ENCODE data around the gene PLPPR5.
A peak's percentile ranks its signal among the peaks of the same experiment; 100 is the strongest.
"Not testable (repeated sequence)": the region's sequence is repeated elsewhere in the genome, so short reads cannot be mapped to it uniquely, and the experiment has no call there.

The PLPPR5 gene

GRCh38 chr1:98910827-98911226, 93.8 kb downstream of the PLPPR5 start:
- ATAC-seq = no peak
- H3K9me3 Mint-ChIP-seq = peaks cover 3% of the 10 kb centered on the region
- H3K4me3 Mint-ChIP-seq = no peak overlapping the region
- DNase-seq = no peak
- H3K4me1 Mint-ChIP-seq = no peaks in the 10 kb centered on the region
- H3K36me3 Mint-ChIP-seq (ENCODE audit: low read depth) = no peaks in the 10 kb centered on the region
- H3K27ac Mint-ChIP-seq = no peak overlapping the region
- H3K27me3 Mint-ChIP-seq = no peaks in the 10 kb centered on the region

- Mint-ChIP-seq H3K9me3 (peaks cover 3% of the 10 kb centered on the region), H3K36me3 (ENCODE audit: low read depth) (no peaks in the 10 kb centered on the region), H3K4me1 (no peaks in the 10 kb centered on the region), H3K27me3 (no peaks in the 10 kb centered on the region), H3K4me3 (no peak overlapping the region), H3K27ac (no peak overlapping the region)
- ATAC-seq (no peak), DNase-seq (no peak)
These were observed 95.7 kb downstream of the PLPPR5 start for GRCh38 chr1:98908980-98909379.

GRCh38 chr1:98906809-98907208, 97.9 kb downstream of the PLPPR5 start:
- H3K4me3 Mint-ChIP-seq = no peak overlapping the region
- no peaks in the 10 kb centered on the region for H3K4me1 Mint-ChIP-seq
- H3K27ac Mint-ChIP-seq = no peak overlapping the region
- no peak for ATAC-seq
- peaks cover 3% of the 10 kb centered on the region for H3K9me3 Mint-ChIP-seq
- no peaks in the 10 kb centered on the region for H3K36me3 Mint-ChIP-seq (ENCODE audit: low read depth)
- no peaks in the 10 kb centered on the region for H3K27me3 Mint-ChIP-seq
- DNase-seq = no peak

GRCh38 chr1:98906361-98906760, 98.3 kb downstream of the PLPPR5 start:
- DNase-seq (no peak), ATAC-seq (no peak)
- H3K27me3 Mint-ChIP-seq = no peaks in the 10 kb centered on the region
- H3K27ac Mint-ChIP-seq = no peak overlapping the region
- no peak overlapping the region for H3K4me3 Mint-ChIP-seq
- H3K4me1 Mint-ChIP-seq = no peaks in the 10 kb centered on the region
- H3K36me3 Mint-ChIP-seq (ENCODE audit: low read depth) = no peaks in the 10 kb centered on the region
- peaks cover 3% of the 10 kb centered on the region for H3K9me3 Mint-ChIP-seq

- H3K4me3 Mint-ChIP-seq = no peak overlapping the region
- H3K27ac Mint-ChIP-seq = no peak overlapping the region
- H3K4me1 Mint-ChIP-seq = no peaks in the 10 kb centered on the region
- DNase-seq (no peak), ATAC-seq (no peak)
- H3K9me3 Mint-ChIP-seq = peaks cover 3% of the 10 kb centered on the region
- no peaks in the 10 kb centered on the region for H3K27me3 Mint-ChIP-seq
- H3K36me3 Mint-ChIP-seq (ENCODE audit: low read depth) = no peaks in the 10 kb centered on the region
These were observed 100.0 kb downstream of the PLPPR5 start for GRCh38 chr1:98904684-98905083.

GRCh38 chr1:98903726-98904125, 100.9 kb downstream of the PLPPR5 start:
- Mint-ChIP-seq H3K36me3 (ENCODE audit: low read depth) (no peaks in the 10 kb centered on the region), H3K4me3 (no peak overlapping the region), H3K27ac (no peak overlapping the region), H3K27me3 (no peaks in the 10 kb centered on the region), H3K4me1 (no peaks in the 10 kb centered on the region), H3K9me3 (peaks cover 3% of the 10 kb centered on the region)
- ATAC-seq = no peak
- DNase-seq = no peak

- no peaks in the 10 kb centered on the region for H3K36me3 Mint-ChIP-seq (ENCODE audit: low read depth)
These were observed 101.4 kb downstream of the PLPPR5 start for GRCh38 chr1:98903261-98903660.

GRCh38 chr1:98898940-98899339, 105.7 kb downstream of the PLPPR5 start:
- H3K36me3 Mint-ChIP-seq (ENCODE audit: low read depth) = no peaks in the 10 kb centered on the region
- peaks cover 4% of the 10 kb centered on the region for H3K4me1 Mint-ChIP-seq
- no peaks in the 10 kb centered on the region for H3K27me3 Mint-ChIP-seq
- H3K27ac Mint-ChIP-seq = no peak overlapping the region
- DNase-seq = no peak
- ATAC-seq = no peak
- no peak overlapping the region for H3K4me3 Mint-ChIP-seq
- H3K9me3 Mint-ChIP-seq = peaks cover 15% of the 10 kb centered on the region

More at GRCh38 chr1:98903261-98903660, 101.4 kb downstream of the PLPPR5 start:
- DNase-seq = no peak
- no peak for ATAC-seq
- peaks cover 2% of the 10 kb centered on the region for H3K4me1 Mint-ChIP-seq
- H3K27me3 Mint-ChIP-seq = no peaks in the 10 kb centered on the region
- peaks cover 3% of the 10 kb centered on the region for H3K9me3 Mint-ChIP-seq
- no peak overlapping the region for H3K4me3 Mint-ChIP-seq
- no peak overlapping the region for H3K27ac Mint-ChIP-seq

- peaks cover 15% of the 10 kb centered on the region for H3K9me3 Mint-ChIP-seq
- no peaks in the 10 kb centered on the region for H3K27me3 Mint-ChIP-seq
- no peak overlapping the region for H3K27ac Mint-ChIP-seq
These were observed 107.2 kb downstream of the PLPPR5 start for GRCh38 chr1:98897479-98897878.

GRCh38 chr1:98896711-98897445, 107.8 kb downstream of the PLPPR5 start:
- H3K9me3 Mint-ChIP-seq = peaks cover 15% of the 10 kb centered on the region
- no peaks in the 10 kb centered on the region for H3K27me3 Mint-ChIP-seq
- no peak overlapping the region for H3K27ac Mint-ChIP-seq
- H3K4me1 Mint-ChIP-seq = peaks cover 4% of the 10 kb centered on the region
- DNase-seq (no peak), ATAC-seq (no peak)
- no peak overlapping the region for H3K4me3 Mint-ChIP-seq
- H3K36me3 Mint-ChIP-seq (ENCODE audit: low read depth) = no peaks in the 10 kb centered on the region

More at GRCh38 chr1:98897479-98897878, 107.2 kb downstream of the PLPPR5 start:
- no peaks in the 10 kb centered on the region for H3K36me3 Mint-ChIP-seq (ENCODE audit: low read depth)
- ATAC-seq (peak; percentile 33), DNase-seq (no peak)
- H3K4me3 Mint-ChIP-seq = no peak overlapping the region
- H3K4me1 Mint-ChIP-seq = peaks cover 4% of the 10 kb centered on the region

GRCh38 chr1:98893371-98893770, 111.3 kb downstream of the PLPPR5 start:
- H3K4me1 Mint-ChIP-seq = peaks cover 3% of the 10 kb centered on the region
- H3K36me3 Mint-ChIP-seq (ENCODE audit: low read depth) = no peaks in the 10 kb centered on the region
- H3K27me3 Mint-ChIP-seq = no peaks in the 10 kb centered on the region
- no peak overlapping the region for H3K4me3 Mint-ChIP-seq
- DNase-seq (no peak), ATAC-seq (no peak)
- H3K27ac Mint-ChIP-seq = no peak overlapping the region
- peaks cover 15% of the 10 kb centered on the region for H3K9me3 Mint-ChIP-seq

GRCh38 chr1:98888869-98889268, 115.8 kb downstream of the PLPPR5 start:
- Mint-ChIP-seq H3K36me3 (ENCODE audit: low read depth) (no peaks in the 10 kb centered on the region), H3K9me3 (no peaks in the 10 kb centered on the region), H3K4me1 (no peaks in the 10 kb centered on the region), H3K4me3 (no peak overlapping the region), H3K27ac (no peak overlapping the region), H3K27me3 (no peaks in the 10 kb centered on the region)
- ATAC-seq (no peak), DNase-seq (no peak)

GRCh38 chr1:98887507-98887906, 117.2 kb downstream of the PLPPR5 start:
- ATAC-seq = no peak
- Mint-ChIP-seq H3K9me3 (no peaks in the 10 kb centered on the region), H3K36me3 (ENCODE audit: low read depth) (no peaks in the 10 kb centered on the region), H3K4me3 (no peak overlapping the region), H3K27me3 (no peaks in the 10 kb centered on the region), H3K27ac (no peak overlapping the region), H3K4me1 (no peaks in the 10 kb centered on the region)
- no peak for DNase-seq

GRCh38 chr1:98884864-98885263, 119.8 kb downstream of the PLPPR5 start:
- ATAC-seq = no peak
- no peak for DNase-seq
- H3K27ac Mint-ChIP-seq = no peak overlapping the region

GRCh38 chr1:98881901-98882300, 122.8 kb downstream of the PLPPR5 start:
- Mint-ChIP-seq H3K27ac (no peak overlapping the region), H3K36me3 (ENCODE audit: low read depth) (peaks cover 10% of the 10 kb centered on the region), H3K27me3 (no peaks in the 10 kb centered on the region), H3K9me3 (peaks cover 23% of the 10 kb centered on the region), H3K4me3 (no peak overlapping the region), H3K4me1 (no peaks in the 10 kb centered on the region)
- no peak for DNase-seq
- no peak for ATAC-seq

More at GRCh38 chr1:98884864-98885263, 119.8 kb downstream of the PLPPR5 start:
- Mint-ChIP-seq H3K4me1 (no peaks in the 10 kb centered on the region), H3K9me3 (peaks cover 10% of the 10 kb centered on the region), H3K4me3 (no peak overlapping the region), H3K27me3 (no peaks in the 10 kb centered on the region), H3K36me3 (ENCODE audit: low read depth) (peaks cover 5% of the 10 kb centered on the region)

- H3K4me1 Mint-ChIP-seq; H3K27ac Mint-ChIP-seq; ATAC-seq; H3K4me3 Mint-ChIP-seq; DNase-seq; H3K27me3 Mint-ChIP-seq; H3K36me3 Mint-ChIP-seq (ENCODE audit: low read depth): not testable (repeated sequence)
- peaks cover 27% of the 10 kb centered on the region for H3K9me3 Mint-ChIP-seq
These were observed 123.4 kb downstream of the PLPPR5 start for GRCh38 chr1:98881234-98881633.
